Stimulated activated CD8-positive, alpha-beta memory T cell treated with anti-CD3 and anti-CD28 coated beads, Interleukin-7, amount 100 ng/mL, for 24 hours (primary cell): ENCODE results near the gene ABI1.
"Not testable (repeated sequence)": the region's sequence is repeated elsewhere in the genome, so short reads cannot be mapped to it uniquely, and the experiment has no call there.

Experiments used
- DNase-seq: peaks from one replicate; pipeline ENCODE4 v3.0.0-alpha.2; 2020; ENCODE audit warnings: low read depth

The ABI1 gene

GRCh38 chr10:26804418-26805393 lies 56.1 kb downstream of the ABI1 start:
- no peak for DNase-seq

- no peak for DNase-seq
These were observed 56.9 kb downstream of the ABI1 start for GRCh38 chr10:26803849-26804248.

GRCh38 chr10:26802527-26802926 lies 58.2 kb downstream of the ABI1 start:
- DNase-seq, result no peak

DNA sequence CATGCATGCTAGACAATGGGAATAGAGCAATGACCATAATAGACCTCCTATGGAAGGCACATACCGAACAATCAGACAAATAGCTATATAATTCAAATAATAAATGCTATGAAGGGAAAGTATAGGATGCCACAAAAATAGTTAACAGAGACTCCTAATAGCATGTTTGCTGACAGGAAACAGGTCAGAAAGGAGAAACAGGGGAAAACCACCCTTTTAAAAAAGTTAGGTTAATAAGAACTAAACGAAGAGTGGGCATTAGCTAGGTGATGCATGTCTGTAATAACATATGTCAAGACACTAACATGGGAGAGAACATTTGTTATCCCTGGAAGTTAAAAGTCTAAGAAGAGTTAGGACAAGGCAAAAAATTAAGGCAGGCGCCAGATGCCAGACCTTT lies 58.9 kb downstream of the ABI1 start:
- DNase-seq, result no peak

- DNase-seq, result no peak
These were observed 59.5 kb downstream of the ABI1 start for GRCh38 chr10:26801274-26801673.

GRCh38 chr10:26800468-26800867 lies 60.3 kb downstream of the ABI1 start:
- no peak for DNase-seq

DNA sequence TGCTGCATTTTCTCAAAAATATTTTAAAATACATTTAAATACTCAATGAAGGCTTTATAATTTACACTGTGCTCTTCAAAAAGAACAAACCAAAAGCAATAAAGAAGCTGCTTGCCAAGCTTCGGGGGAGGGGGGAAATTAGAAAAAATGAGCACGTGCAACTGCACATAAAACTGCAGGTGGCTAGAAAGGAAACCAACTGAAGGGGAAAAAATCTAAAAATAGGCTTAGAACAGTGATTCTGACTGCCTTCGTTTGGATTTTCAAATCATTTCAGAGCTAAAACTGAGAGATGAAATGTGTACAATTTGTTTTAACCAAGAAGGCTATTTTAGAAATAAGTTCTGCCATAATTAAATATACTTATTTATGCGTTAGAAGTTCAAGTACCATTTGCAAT lies 61.4 kb downstream of the ABI1 start:
- no peak for DNase-seq

DNA sequence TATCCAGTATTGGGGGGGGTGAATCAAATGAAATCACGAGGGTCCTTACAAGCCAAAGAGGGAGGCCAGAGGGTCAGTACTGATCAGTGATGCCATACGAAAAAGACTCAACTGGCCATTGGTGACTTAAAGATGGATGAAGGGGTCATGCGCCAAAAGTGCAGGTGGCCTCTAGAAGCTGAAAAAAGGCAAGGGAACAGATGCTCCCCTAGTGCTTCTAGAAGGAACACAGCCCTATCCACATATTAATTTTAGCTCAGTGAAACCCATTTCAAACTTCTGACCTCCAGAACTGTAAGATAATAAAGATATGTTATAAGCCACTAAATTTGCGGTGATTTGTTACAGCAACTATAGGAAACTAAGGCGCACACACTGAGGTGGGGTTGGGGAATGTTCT lies 62.5 kb downstream of the ABI1 start:
- DNase-seq, result no peak

- DNase-seq, result no peak
These were observed 63.4 kb downstream of the ABI1 start for GRCh38 chr10:26797340-26797739.

GRCh38 chr10:26792758-26793495 lies 67.8 kb downstream of the ABI1 start:
- DNase-seq, result no peak

DNA sequence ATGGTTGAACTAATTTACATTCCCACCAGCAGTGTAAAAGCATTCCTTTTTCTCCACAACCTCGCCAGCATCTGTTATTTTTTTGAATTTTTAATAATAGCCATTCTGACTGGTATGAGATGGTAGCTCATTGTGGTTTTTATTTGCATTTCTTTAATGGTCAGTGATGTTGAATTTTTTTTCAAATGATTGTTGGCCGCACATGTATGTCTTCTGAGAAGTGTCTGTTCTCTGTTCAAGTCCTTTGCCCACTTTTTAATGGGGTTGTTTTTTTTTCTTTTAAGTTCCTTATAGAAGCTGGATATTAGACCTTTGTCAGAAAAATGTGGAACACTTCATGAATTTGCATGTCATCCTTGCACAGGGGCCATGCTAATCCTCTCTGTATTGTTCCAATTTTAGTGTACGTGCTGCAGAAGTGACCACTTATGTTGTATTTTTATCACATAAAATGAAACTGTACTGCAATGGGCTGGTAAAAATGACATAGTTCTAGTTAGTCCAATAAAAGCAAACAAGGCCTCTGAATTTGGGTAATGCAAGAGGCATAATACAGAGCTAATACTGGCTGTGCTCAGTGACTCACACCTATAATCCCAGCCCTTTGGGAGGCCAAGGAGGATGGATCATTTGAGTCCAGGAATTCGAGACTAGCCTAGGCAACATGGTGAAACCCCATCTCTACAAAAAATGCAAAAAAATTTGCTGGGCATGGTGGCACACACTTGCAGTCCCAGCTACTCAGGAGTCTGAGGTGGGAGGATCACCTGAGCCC lies 70.3 kb downstream of the ABI1 start:
- DNase-seq, result no peak

GRCh38 chr10:26789779-26790178 lies 71.0 kb downstream of the ABI1 start:
- DNase-seq, result not testable (repeated sequence)

DNA sequence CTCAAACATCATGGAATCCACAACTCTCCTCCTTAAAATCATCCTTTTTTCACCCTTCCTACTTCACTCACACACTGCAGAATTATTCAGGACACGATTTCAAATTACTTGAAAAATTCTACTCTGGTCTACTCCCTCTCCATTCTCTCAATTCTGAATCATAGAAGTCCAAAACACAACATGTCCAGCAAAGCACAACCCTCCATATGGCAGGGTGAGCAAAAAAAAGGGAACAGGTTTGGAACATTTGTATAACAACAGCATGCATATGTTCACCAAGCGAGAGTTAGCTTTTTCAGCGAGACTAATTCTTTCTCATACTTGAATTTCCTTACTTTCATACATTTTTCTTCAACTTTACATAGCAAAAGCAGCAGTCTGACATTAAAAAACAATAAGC lies 73.4 kb downstream of the ABI1 start:
- no peak for DNase-seq

DNA sequence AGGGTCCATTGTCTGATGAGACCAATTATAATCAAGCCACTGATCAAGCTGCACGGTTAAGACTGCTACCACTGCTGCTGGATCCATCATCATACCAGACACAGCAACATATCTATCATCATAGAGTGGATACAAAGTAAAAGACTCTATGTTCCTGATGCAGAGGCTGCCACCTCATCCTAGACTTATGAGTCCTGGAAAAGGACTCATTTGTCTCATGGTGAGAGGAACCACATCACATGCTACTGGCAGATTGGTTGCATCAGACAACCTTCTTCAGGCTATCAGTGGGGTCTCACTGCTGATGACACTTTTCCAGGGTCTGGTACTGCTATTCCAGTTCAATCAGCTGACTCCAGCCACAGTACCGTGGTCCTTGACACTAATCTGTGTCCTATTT lies 79.0 kb downstream of the ABI1 start:
- DNase-seq, result no peak

- no peak for DNase-seq
These were observed 79.8 kb downstream of the ABI1 start for GRCh38 chr10:26780793-26781601.

- no peak for DNase-seq
These were observed 80.5 kb downstream of the ABI1 start for GRCh38 chr10:26780106-26780792.

GRCh38 chr10:26779176-26779860 lies 81.4 kb downstream of the ABI1 start:
- no peak for DNase-seq

DNA sequence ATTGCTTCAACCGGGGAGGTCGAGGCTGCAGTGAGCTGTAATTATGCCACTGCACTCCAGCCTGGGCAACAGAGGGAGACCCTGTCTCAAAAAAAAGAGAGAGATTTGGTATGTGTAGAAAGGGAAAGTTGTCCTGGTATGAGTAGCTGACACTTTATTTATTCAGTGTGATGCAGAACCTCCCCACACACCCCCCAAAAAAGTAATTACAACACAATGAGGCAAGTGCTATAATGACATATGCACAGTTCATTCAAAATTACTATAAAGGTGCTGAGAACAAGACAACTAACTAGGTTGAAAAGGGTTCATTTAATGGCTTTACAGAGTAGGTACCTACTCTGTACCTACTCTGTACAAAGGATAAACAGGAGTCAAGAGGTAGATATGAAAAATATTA lies 83.1 kb downstream of the ABI1 start:
- DNase-seq, result no peak

DNA sequence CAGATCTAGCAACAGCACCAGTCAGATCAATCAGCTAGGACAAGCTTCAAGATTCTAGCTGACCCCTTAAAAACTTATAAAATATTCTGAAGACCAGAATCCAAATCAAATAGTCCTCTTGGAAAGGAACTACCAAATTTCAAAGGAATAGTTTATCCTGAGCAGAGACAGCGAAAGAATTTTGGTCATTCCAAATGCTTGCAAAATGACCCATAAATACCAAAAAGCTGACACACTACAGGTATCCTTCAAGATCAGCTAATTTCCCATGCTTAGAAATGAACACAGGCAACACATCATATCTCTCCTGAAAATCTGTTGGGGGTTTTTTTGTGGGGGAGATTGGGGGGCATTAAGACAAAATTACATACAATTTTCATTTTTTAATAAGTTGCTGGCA lies 84.5 kb downstream of the ABI1 start:
- no peak for DNase-seq

DNA sequence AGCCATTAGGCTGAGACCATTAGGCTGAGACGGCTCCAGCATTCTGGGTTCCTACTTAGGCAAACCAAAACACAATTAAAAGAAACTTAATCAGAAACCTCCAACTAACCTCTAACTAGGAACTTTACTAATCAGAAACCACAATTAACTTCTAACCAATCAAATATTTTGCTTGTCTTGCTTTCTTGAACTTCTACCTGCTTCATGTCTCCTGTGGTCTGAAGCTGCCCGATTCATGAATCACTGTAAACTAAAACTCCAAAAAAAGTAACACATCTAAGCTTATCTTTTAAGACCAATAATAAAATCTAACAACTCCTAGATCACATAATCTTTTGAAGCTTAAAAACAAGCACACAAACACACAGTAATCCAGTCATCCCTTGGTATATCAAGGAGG lies 87.1 kb downstream of the ABI1 start:
- DNase-seq, result no peak
